ENCODE results near the gene TACC3.

The TACC3 gene

DNA sequence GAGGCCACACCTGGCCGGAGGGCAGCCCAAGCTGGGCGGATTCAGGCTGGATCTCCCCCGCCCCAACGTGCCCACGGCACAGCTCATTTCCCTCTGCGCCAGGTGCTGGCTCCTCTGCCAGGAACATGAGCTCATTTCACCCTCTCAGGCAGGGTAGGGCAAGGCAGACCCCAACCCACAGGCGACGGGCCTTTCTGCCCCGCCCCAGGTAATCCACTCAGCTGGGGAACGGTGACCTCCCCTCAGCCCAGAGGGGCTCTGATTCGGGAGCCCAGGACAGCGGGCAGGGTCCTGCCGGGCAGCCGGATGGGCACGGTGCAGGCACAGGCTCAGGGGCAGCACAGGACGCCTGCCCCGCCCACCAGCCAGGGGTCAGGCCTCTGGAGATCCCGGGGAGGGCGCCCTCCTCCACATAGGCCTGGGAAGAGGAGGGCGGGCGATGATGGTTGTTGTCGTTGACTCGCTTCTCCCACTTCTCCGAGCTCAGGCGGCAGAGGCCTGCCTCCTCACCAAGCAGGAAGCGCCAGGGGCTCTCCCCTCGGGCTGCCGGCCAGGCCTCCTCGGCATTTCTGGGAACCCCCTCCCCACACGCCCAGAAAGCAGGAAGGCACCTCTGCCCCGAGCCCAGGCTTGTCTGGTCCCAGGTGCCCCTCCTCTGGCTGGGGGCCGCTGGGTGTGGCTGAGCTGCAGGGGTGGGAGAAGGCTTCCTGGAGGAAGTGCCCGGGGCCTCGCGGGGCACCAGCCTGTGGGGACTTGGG is 31.1 kb downstream of the TACC3 start:
- no peaks in the 10 kb centered on the region for H3K27me3 ChIP-seq (ENCODE audit: control insufficient read depth in 1 of 2, insufficient read depth in 2 of 2, low read length in 2 of 2)
- peaks cover 10 to 17% of the 10 kb centered on the region in 2 donors for H3K4me1 ChIP-seq (ENCODE audit: control insufficient read depth in 1 of 2, insufficient read depth in 2 of 2, low read length in 2 of 2)
- peak overlapping the region in 1 of 2 donors; percentile 18 for H3K9ac ChIP-seq (ENCODE audit: low read depth in 1 of 2, low read length in 2 of 2)
- peak overlapping the region in 1 of 2 donors; percentile 15 for H3K4me3 ChIP-seq (ENCODE audit: low read depth in 1 of 2, low read length in 2 of 2)
- H3K27ac ChIP-seq (ENCODE audit: low read depth, low read length): no peak overlapping the region
- H3K36me3 ChIP-seq (ENCODE audit: control insufficient read depth in 1 of 2, insufficient read depth in 2 of 2, low read length in 2 of 2): no peaks in the 10 kb centered on the region
- H3K9me3 ChIP-seq (ENCODE audit: control insufficient read depth in 1 of 2, low read length in 2 of 2): no peaks in the 10 kb centered on the region

DNA sequence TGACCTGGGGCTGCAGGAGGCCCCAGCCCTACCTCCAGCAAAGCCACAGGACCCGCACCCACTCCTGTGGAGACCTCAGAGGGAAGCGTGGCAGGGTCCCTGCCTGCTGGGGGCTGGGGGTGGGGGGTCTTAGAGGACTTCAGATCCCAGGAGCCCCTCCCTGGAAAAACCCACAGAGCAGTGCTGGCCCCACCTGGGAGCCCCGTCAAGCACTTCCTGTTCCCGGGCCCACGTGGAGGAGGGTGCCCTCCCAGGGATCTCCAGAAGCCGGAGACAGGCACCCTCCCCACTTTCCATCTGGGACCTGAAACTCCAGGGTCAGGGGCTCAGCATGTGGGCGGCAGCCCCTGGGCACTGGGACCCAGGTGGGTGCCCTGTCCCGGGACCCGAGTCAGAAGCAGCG is 32.0 kb downstream of the TACC3 start:
- Histone ChIP-seq H3K27ac (ENCODE audit: low read depth, low read length) (no peak overlapping the region), H3K27me3 (ENCODE audit: control insufficient read depth in 1 of 2, insufficient read depth in 2 of 2, low read length in 2 of 2) (no peaks in the 10 kb centered on the region), H3K4me1 (ENCODE audit: control insufficient read depth in 1 of 2, insufficient read depth in 2 of 2, low read length in 2 of 2) (peaks cover 10 to 17% of the 10 kb centered on the region in 2 donors), H3K4me3 (ENCODE audit: low read depth in 1 of 2, low read length in 2 of 2) (no peak overlapping the region), H3K9ac (ENCODE audit: low read depth in 1 of 2, low read length in 2 of 2) (no peak overlapping the region), H3K9me3 (ENCODE audit: control insufficient read depth in 1 of 2, low read length in 2 of 2) (no peaks in the 10 kb centered on the region), H3K36me3 (ENCODE audit: control insufficient read depth in 1 of 2, insufficient read depth in 2 of 2, low read length in 2 of 2) (no peaks in the 10 kb centered on the region)

- H3K27me3 ChIP-seq (ENCODE audit: control insufficient read depth in 1 of 2, insufficient read depth in 2 of 2, low read length in 2 of 2): no peaks in the 10 kb centered on the region
- no peaks in the 10 kb centered on the region for H3K36me3 ChIP-seq (ENCODE audit: control insufficient read depth in 1 of 2, insufficient read depth in 2 of 2, low read length in 2 of 2)
- H3K27ac ChIP-seq (ENCODE audit: low read depth, low read length): no peak overlapping the region
- no peak overlapping the region for H3K9ac ChIP-seq (ENCODE audit: low read depth in 1 of 2, low read length in 2 of 2)
- H3K9me3 ChIP-seq (ENCODE audit: control insufficient read depth in 1 of 2, low read length in 2 of 2): no peaks in the 10 kb centered on the region
- H3K4me1 ChIP-seq (ENCODE audit: control insufficient read depth in 1 of 2, insufficient read depth in 2 of 2, low read length in 2 of 2): peaks cover 7 to 14% of the 10 kb centered on the region in 2 donors
- H3K4me3 ChIP-seq (ENCODE audit: low read depth in 1 of 2, low read length in 2 of 2): no peak overlapping the region
Observed at GRCh38 chr4:1753697-1754311, 32.5 kb downstream of the TACC3 start.

- Histone ChIP-seq H3K27ac (ENCODE audit: low read depth, low read length) (no peak overlapping the region), H3K4me3 (ENCODE audit: low read depth in 1 of 2, low read length in 2 of 2) (no peak overlapping the region), H3K27me3 (ENCODE audit: control insufficient read depth in 1 of 2, insufficient read depth in 2 of 2, low read length in 2 of 2) (no peaks in the 10 kb centered on the region), H3K4me1 (ENCODE audit: control insufficient read depth in 1 of 2, insufficient read depth in 2 of 2, low read length in 2 of 2) (peaks cover 7 to 14% of the 10 kb centered on the region in 2 donors), H3K9ac (ENCODE audit: low read depth in 1 of 2, low read length in 2 of 2) (no peak overlapping the region), H3K36me3 (ENCODE audit: control insufficient read depth in 1 of 2, insufficient read depth in 2 of 2, low read length in 2 of 2) (no peaks in the 10 kb centered on the region), H3K9me3 (ENCODE audit: control insufficient read depth in 1 of 2, low read length in 2 of 2) (no peaks in the 10 kb centered on the region)
Observed at GRCh38 chr4:1754336-1754735, 33.0 kb downstream of the TACC3 start.

DNA sequence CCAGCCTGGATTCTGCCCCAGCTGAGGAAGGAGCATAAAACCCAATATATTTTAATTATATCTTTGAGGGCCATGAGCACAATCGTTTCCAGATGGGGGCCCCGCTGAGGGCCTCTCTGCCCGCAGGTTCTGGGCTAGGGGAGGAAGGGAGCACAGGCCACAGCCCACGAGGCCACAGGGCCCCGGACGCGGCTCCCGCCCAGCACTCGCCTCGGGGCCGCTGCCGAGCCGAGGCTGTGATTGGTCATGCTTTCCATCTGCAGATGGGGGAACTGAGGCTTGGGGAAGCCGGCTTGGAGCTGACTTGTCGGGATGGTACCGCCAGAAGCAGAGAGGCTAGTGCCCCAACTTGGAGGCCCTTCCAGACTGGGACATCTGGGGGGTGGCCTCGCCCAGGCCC is 34.0 kb downstream of the TACC3 start:
- no peaks in the 10 kb centered on the region for H3K36me3 ChIP-seq (ENCODE audit: control insufficient read depth in 1 of 2, insufficient read depth in 2 of 2, low read length in 2 of 2)
- H3K27ac ChIP-seq (ENCODE audit: low read depth, low read length): no peak overlapping the region
- no peaks in the 10 kb centered on the region for H3K9me3 ChIP-seq (ENCODE audit: control insufficient read depth in 1 of 2, low read length in 2 of 2)
- no peak overlapping the region for H3K4me3 ChIP-seq (ENCODE audit: low read depth in 1 of 2, low read length in 2 of 2)
- peaks cover 7 to 14% of the 10 kb centered on the region in 2 donors for H3K4me1 ChIP-seq (ENCODE audit: control insufficient read depth in 1 of 2, insufficient read depth in 2 of 2, low read length in 2 of 2)
- H3K9ac ChIP-seq (ENCODE audit: low read depth in 1 of 2, low read length in 2 of 2): no peak overlapping the region
- H3K27me3 ChIP-seq (ENCODE audit: control insufficient read depth in 1 of 2, insufficient read depth in 2 of 2, low read length in 2 of 2): no peaks in the 10 kb centered on the region

GRCh38 chr4:1756079-1756478 is 34.8 kb downstream of the TACC3 start:
- peaks cover 7 to 14% of the 10 kb centered on the region in 2 donors for H3K4me1 ChIP-seq (ENCODE audit: control insufficient read depth in 1 of 2, insufficient read depth in 2 of 2, low read length in 2 of 2)
- no peaks in the 10 kb centered on the region for H3K27me3 ChIP-seq (ENCODE audit: control insufficient read depth in 1 of 2, insufficient read depth in 2 of 2, low read length in 2 of 2)
- H3K27ac ChIP-seq (ENCODE audit: low read depth, low read length): no peak overlapping the region
- no peak overlapping the region for H3K4me3 ChIP-seq (ENCODE audit: low read depth in 1 of 2, low read length in 2 of 2)
- no peak overlapping the region for H3K9ac ChIP-seq (ENCODE audit: low read depth in 1 of 2, low read length in 2 of 2)
- no peaks in the 10 kb centered on the region for H3K9me3 ChIP-seq (ENCODE audit: control insufficient read depth in 1 of 2, low read length in 2 of 2)
- H3K36me3 ChIP-seq (ENCODE audit: control insufficient read depth in 1 of 2, insufficient read depth in 2 of 2, low read length in 2 of 2): no peaks in the 10 kb centered on the region

DNA sequence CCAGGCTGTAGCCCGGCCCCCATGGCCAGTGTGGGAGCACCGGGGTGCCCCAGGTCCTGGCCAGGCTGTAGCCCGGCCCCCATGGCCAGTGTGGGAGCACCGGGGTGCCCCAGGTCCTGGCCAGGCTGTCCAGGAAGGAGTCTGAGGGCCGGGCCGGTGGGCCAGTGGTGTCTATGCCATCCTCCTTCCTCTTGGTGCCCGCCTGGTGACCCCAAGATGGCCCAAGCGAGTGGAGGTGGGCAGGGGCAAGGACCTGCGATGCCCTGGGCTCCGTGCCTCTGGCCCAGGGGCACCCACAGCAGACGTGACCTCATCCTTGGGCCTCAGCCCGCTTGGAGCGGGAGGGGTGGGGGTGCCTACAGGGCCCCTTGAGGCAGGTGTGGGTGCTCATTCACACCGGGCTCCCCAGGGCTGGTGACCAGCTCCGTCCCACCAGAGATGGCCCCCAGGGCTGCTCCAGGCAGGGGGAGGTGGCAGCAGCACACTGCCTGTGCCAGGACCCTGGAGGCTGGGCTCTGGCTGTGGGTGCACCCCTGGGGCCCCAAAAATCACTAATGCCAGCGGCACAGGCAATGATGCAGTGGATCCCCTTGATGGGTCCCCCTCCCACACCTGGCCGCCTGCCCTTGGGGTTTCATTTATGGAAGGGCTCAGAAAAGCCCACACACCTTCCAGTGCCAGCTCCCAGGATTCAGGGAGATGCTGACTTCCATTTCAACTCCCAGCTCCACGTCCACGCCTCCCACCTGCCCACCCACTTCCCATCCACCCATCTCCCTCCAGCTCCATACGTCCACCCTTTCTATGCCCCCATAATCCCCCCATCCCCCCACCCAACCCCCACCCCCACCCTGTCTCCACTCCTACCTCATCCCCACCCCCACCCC is 35.8 kb downstream of the TACC3 start:
- Histone ChIP-seq H3K27me3 (ENCODE audit: control insufficient read depth in 1 of 2, insufficient read depth in 2 of 2, low read length in 2 of 2) (peaks cover 0 to under 1% of the 10 kb centered on the region in 2 donors), H3K27ac (ENCODE audit: low read depth, low read length) (no peak overlapping the region), H3K9me3 (ENCODE audit: control insufficient read depth in 1 of 2, low read length in 2 of 2) (no peaks in the 10 kb centered on the region), H3K4me1 (ENCODE audit: control insufficient read depth in 1 of 2, insufficient read depth in 2 of 2, low read length in 2 of 2) (peaks cover 3 to 9% of the 10 kb centered on the region in 2 donors), H3K4me3 (ENCODE audit: low read depth in 1 of 2, low read length in 2 of 2) (no peak overlapping the region), H3K36me3 (ENCODE audit: control insufficient read depth in 1 of 2, insufficient read depth in 2 of 2, low read length in 2 of 2) (no peaks in the 10 kb centered on the region), H3K9ac (ENCODE audit: low read depth in 1 of 2, low read length in 2 of 2) (no peak overlapping the region)

DNA sequence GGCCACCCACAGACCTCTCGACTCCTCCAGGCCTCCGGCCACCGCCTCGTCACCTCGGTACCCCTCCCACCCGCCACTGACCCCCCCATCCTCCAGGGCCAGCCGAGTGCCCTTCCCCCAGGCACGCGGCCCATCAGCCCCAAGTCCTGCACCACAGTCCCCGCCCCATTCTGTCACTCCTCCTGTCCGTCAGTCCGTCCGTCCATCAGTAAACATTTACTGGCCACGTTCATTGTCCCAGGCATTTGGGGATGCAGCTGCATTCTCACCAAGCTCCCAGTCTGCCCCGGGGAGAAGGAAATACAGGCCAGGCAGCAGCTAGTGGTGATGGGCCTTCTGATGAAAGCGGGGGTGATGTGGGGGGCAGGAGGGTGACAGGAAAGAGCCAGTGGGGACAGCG is 36.5 kb downstream of the TACC3 start:
- peaks cover 5% of the 10 kb centered on the region in 2 donors for H3K27me3 ChIP-seq (ENCODE audit: control insufficient read depth in 1 of 2, insufficient read depth in 2 of 2, low read length in 2 of 2)
- H3K4me1 ChIP-seq (ENCODE audit: control insufficient read depth in 1 of 2, insufficient read depth in 2 of 2, low read length in 2 of 2): peaks cover 0 to 2% of the 10 kb centered on the region in 2 donors
- no peak overlapping the region for H3K4me3 ChIP-seq (ENCODE audit: low read depth in 1 of 2, low read length in 2 of 2)
- H3K36me3 ChIP-seq (ENCODE audit: control insufficient read depth in 1 of 2, insufficient read depth in 2 of 2, low read length in 2 of 2): no peaks in the 10 kb centered on the region
- H3K9me3 ChIP-seq (ENCODE audit: control insufficient read depth in 1 of 2, low read length in 2 of 2): no peaks in the 10 kb centered on the region
- no peak overlapping the region for H3K27ac ChIP-seq (ENCODE audit: low read depth, low read length)
- H3K9ac ChIP-seq (ENCODE audit: low read depth in 1 of 2, low read length in 2 of 2): no peak overlapping the region

- Histone ChIP-seq H3K9me3 (ENCODE audit: control insufficient read depth in 1 of 2, low read length in 2 of 2) (no peaks in the 10 kb centered on the region), H3K27ac (ENCODE audit: low read depth, low read length) (no peak overlapping the region), H3K4me1 (ENCODE audit: control insufficient read depth in 1 of 2, insufficient read depth in 2 of 2, low read length in 2 of 2) (no peaks in the 10 kb centered on the region), H3K36me3 (ENCODE audit: control insufficient read depth in 1 of 2, insufficient read depth in 2 of 2, low read length in 2 of 2) (no peaks in the 10 kb centered on the region), H3K27me3 (ENCODE audit: control insufficient read depth in 1 of 2, insufficient read depth in 2 of 2, low read length in 2 of 2) (peaks cover 5 to 9% of the 10 kb centered on the region in 2 donors), H3K9ac (ENCODE audit: low read depth in 1 of 2, low read length in 2 of 2) (no peak overlapping the region), H3K4me3 (ENCODE audit: low read depth in 1 of 2, low read length in 2 of 2) (no peak overlapping the region)
Observed at GRCh38 chr4:1758306-1759121, 37.2 kb downstream of the TACC3 start.

Data from duodenal mucosa (tissue), 2 donors.